Mammary epithelial cell (primary cell): ENCODE data around the gene WDR1.

Experiments
- EZH2 ChIP-seq: IDR thresholded peaks from 2 replicates; pipeline ENCODE4 v1.6.1; 2012; ENCODE audit warnings: low read length, inconsistent platforms, borderline replicate concordance
- TF ChIP-seq, protein P1 (sequence below), 2 donors: IDR thresholded peaks in 1 of 2; conservative IDR thresholded peaks in 1 of 2; 2 replicates each; pipeline ENCODE4 v1.5.1; 2011 to 2012; ENCODE audit warnings: inconsistent platforms in 2 of 2, low read length in 2 of 2, mild to moderate bottlenecking in 2 of 2, control low read depth in 1 of 2, low read depth in 1 of 2; ENCODE audit not compliant: insufficient read depth in 1 of 2; ENCODE audit errors: extremely low read depth in 1 of 2

DNA sequence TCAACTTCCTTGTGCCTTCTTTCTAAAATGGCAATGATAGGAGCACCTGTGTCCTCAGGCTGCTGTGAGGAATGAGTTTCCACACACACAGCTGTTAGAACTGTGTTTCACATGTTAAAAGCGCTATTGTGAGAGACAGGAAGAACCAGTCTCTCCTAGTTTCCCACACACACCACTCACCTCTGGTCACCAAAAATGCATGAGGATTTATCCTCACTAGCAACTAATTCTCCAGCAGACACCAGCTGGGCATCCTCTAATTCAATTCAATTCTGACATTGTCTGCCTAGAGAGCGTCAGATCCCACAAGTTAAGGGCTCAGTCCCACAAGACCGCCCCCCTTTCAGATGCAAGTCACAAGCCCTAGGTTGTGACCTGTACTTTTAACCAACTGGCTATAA lies 66.3 kb downstream of the WDR1 start:
- TF ChIP-seq, protein P1, sequence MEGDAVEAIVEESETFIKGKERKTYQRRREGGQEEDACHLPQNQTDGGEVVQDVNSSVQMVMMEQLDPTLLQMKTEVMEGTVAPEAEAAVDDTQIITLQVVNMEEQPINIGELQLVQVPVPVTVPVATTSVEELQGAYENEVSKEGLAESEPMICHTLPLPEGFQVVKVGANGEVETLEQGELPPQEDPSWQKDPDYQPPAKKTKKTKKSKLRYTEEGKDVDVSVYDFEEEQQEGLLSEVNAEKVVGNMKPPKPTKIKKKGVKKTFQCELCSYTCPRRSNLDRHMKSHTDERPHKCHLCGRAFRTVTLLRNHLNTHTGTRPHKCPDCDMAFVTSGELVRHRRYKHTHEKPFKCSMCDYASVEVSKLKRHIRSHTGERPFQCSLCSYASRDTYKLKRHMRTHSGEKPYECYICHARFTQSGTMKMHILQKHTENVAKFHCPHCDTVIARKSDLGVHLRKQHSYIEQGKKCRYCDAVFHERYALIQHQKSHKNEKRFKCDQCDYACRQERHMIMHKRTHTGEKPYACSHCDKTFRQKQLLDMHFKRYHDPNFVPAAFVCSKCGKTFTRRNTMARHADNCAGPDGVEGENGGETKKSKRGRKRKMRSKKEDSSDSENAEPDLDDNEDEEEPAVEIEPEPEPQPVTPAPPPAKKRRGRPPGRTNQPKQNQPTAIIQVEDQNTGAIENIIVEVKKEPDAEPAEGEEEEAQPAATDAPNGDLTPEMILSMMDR (conservative IDR thresholded peaks at IDR 0.05 in 1 of 2, IDR thresholded peaks at IDR 0.05 in 1 of 2; ENCODE audit: extremely low read depth in 1 of 2, insufficient read depth in 1 of 2, low read depth in 1 of 2, low read length in 2 of 2): no peak
- TF ChIP-seq EZH2: no peak
